ENCODE data around the gene GGCX. TPM values are rescaled to one million over a fixed set of nuclear protein-coding genes. Genes with fewer than 3 reads are reported as not detected.

Gene GGCX
- total and polyA plus RNA-seq, 7 donors, result 19.0 to 35.6 (median 22.3) TPM

- H3K27ac ChIP-seq, result peak overlapping the region; percentile 9
- DNase-seq (no peak), ATAC-seq (no peak)
- peak overlapping the region; percentile 82 for H3K4me3 ChIP-seq
- peaks cover 3 to 53% of the 10 kb centered on the region in 2 donors for H3K36me3 ChIP-seq (ENCODE audit: insufficient read depth in 1 of 2, low read depth in 1 of 2)
- H3K4me1 ChIP-seq, result peaks cover 42% of the 10 kb centered on the region
- 32 to 69% (median 46%) methylated on average over 5 of the region's 5 CpGs for WGBS, 3 donors
- intact Hi-C loops (cut with DNase I), result loop anchor here (5.0 kb wide), 1 partner anchor 35 kb away; the partner anchor contains the start of gene GGCX (in 2 of the 2)
- H3K27me3 ChIP-seq (ENCODE audit: insufficient read depth in 3 of 3, low read length in 2 of 3), result no peaks in the 10 kb centered on the region
- no peak for TF ChIP-seq CTCF (IDR thresholded peaks at IDR 0.05)
- no peaks in the 10 kb centered on the region for H3K9me3 ChIP-seq
Measured at GRCh38 chr2:85597241-85597640, 35.9 kb upstream of the GGCX start.

- peaks cover 44% of the 10 kb centered on the region for H3K4me1 ChIP-seq
- intact Hi-C loops (cut with DNase I), result loop anchor here (5.0 kb wide), 1 partner anchor 34 kb away; the partner anchor contains the start of gene GGCX (in 2 of the 2)
- H3K9me3 ChIP-seq, result no peaks in the 10 kb centered on the region
- WGBS, 3 donors, result 53 to 64% (median 54%) methylated on average over 3 of the region's 3 CpGs
- peak; percentile 2 to 15 for DNase-seq
- ATAC-seq, result no peak
- H3K4me3 ChIP-seq, result peak overlapping the region; percentile 82
- H3K36me3 ChIP-seq (ENCODE audit: insufficient read depth in 1 of 2, low read depth in 1 of 2), result peaks cover 3 to 53% of the 10 kb centered on the region in 2 donors
- TF ChIP-seq CTCF (IDR thresholded peaks at IDR 0.05), result no peak
- peak overlapping the region; percentile 93 for H3K27ac ChIP-seq
- H3K27me3 ChIP-seq (ENCODE audit: insufficient read depth in 3 of 3, low read length in 2 of 3), result no peaks in the 10 kb centered on the region
Measured at GRCh38 chr2:85596486-85597143, 35.3 kb upstream of the GGCX start.

GRCh38 chr2:85596026-85596333 lies 34.7 kb upstream of the GGCX start:
- ATAC-seq (peak in 3 of 4 donors; percentile 9 to 28 (median 22)), DNase-seq (no peak)
- Histone ChIP-seq H3K36me3 (ENCODE audit: insufficient read depth in 1 of 2, low read depth in 1 of 2) (peaks cover 3 to 50% of the 10 kb centered on the region in 2 donors), H3K4me3 (peak overlapping the region; percentile 82), H3K4me1 (peaks cover 44% of the 10 kb centered on the region), H3K9me3 (no peaks in the 10 kb centered on the region), H3K27ac (peak overlapping the region; percentile 93), H3K27me3 (ENCODE audit: insufficient read depth in 3 of 3, low read length in 2 of 3) (no peaks in the 10 kb centered on the region)
- no peak for TF ChIP-seq CTCF (IDR thresholded peaks at IDR 0.05)
- WGBS, 3 donors, result 1 to 2% (median 1%) methylated on average over 10 of the region's 10 CpGs
- intact Hi-C loops (cut with DNase I), result loop anchor here (5.0 kb wide), 1 partner anchor 34 kb away; the partner anchor contains the start of gene GGCX (in 2 of the 2)

GRCh38 chr2:85595301-85596025 lies 34.2 kb upstream of the GGCX start, which contains the start of gene RNF181:
Gene RNF181, plus strand, starts transcription at chr2:85595745. Its CDS starts 19 bp downstream, at chr2:85595764.
- DNase-seq, result peak; percentile 92 to 95
- intact Hi-C loops (cut with DNase I), result loop anchor here (5.0 kb wide), 1 partner anchor 33 kb away; the partner anchor contains the start of gene GGCX (in 2 of the 2)
- Histone ChIP-seq H3K4me3 (peak within 1 kb of the TSS; percentile 82), H3K27ac (peak within 1 kb of the TSS; percentile 93), H3K36me3 (ENCODE audit: insufficient read depth in 1 of 2, low read depth in 1 of 2) (peaks cover 3 to 45% of the 10 kb centered on the region in 2 donors), H3K4me1 (peaks cover 47% of the 10 kb centered on the region), H3K27me3 (ENCODE audit: insufficient read depth in 3 of 3, low read length in 2 of 3) (no peaks in the 10 kb centered on the region), H3K9me3 (no peaks in the 10 kb centered on the region)
- TF ChIP-seq CTCF (IDR thresholded peaks at IDR 0.05), result no peak
- peak; percentile 95 to 98 (median 96) for ATAC-seq
- 0 to 1% (median 0%) methylated on average over 47 of the region's 47 CpGs for WGBS, 3 donors
